ENCODE data around the gene CDH13.

CDH13 gene

GRCh38 chr16:82751020-82751419, 124.3 kb downstream of the CDH13 start:
- DNase-seq: no peak

- DNase-seq: no peak
These were observed 125.4 kb downstream of the CDH13 start for GRCh38 chr16:82752172-82752571.

GRCh38 chr16:82753821-82754220, 127.1 kb downstream of the CDH13 start:
- no peak for DNase-seq

- no peak for DNase-seq
These were observed 128.1 kb downstream of the CDH13 start for GRCh38 chr16:82754716-82755513.

DNA sequence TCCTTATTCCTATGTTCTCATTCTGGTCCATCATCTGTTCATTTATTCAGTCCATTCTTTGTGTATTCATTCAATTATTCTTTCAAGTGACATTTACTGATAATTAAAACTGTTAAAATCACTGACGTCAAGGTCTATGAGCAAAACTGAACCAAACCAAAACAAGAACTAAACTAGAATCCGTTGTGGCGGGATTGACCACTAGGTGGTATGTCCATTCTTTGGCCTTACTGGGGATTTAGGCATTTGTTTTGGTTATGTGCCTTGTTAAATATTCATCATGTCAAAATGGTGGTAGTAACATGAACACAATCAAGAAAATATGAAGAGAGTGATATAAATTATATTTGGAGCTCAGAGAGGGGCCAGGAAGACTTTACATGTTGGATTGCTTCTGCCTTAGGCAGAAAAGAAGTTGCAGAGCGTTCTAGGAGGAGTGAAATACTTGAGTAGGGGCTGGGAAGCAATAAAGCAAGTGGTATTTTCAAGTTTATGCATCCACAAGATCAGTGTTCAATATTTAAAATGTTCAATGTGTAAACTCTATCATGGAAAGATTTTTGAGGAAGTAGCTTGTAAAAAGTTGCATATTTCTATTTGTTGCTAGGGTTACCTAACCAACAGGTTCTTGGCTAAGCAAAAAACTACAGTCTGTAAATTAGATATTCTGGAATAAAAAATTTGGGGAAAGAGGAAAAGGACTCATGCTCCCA, 129.0 kb downstream of the CDH13 start:
- no peak for DNase-seq

DNA sequence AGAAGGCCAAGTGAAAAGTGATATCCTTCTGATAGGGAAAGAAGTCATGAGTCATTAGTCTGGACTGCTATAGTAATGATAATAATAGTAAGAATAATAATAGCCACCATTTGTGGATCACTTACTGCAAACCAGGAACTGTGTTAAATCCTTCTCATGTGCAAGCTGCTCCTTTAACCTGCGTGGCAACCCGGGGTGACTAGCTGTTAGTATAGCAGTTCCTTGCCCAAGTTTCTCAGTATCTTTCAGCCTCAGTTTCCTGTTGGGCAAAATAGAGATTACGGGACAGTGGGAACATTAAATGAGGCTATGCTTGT, 129.5 kb downstream of the CDH13 start:
- no peak for DNase-seq

- no peak for DNase-seq
These were observed 131.6 kb downstream of the CDH13 start for GRCh38 chr16:82758406-82758805.

- DNase-seq: no peak
These were observed 132.1 kb downstream of the CDH13 start for GRCh38 chr16:82758904-82759303.

DNA sequence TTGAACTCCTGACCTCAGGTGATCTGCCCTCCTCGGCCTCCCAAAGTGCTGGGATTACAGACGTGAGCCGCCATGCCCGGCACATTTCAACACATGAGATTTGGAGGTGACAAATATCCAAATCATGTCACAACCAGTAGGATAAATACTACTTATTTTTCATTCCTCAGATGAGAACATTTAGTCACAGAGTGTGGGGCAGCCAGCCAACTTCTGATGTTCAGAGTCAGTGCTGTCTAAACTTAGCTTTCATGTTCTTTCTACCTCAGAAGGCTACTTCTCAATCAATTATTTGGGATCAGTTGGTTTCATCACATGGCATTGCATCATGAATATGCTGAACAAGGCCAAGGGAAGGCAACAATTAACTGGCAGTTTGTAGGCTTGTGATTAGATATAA, 134.5 kb downstream of the CDH13 start:
- DNase-seq: no peak

DNA sequence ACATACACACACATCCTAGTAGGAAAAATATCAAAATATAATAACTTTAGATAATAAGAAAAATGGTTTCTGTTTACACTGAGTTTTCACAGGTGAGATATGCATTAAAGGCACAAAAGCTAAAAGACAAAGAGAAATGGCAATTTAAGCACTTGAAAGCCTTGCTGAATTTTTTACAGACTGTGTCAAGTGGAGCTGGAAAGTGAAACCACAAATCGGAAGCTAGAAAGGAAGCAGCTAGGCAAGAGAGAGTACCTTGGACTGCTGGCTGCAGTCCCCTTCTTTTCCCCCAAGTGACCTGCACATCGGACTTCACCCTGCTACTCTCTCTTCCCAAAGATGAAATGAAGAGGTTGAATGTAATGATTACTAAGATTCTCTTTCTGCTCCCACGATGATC, 135.1 kb downstream of the CDH13 start:
- DNase-seq: no peak

DNA sequence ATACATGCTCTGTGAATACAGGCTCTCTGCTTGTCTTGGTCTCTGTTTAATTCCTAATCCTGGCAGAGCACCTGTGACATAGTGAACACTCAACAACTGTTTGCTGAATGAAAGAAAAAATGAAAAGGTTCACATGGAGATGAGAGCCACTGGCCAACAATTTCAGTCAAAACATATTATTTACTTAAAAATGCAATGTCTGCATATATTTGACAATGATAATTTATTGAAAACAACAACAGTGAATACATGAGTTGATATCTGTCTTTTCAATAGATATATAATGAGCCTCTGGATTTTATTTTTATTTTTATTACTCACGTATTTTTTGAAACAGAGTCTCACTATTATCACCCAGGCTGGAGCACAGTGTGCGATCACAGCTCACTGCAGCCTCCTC, 136.6 kb downstream of the CDH13 start:
- no peak for DNase-seq

- DNase-seq: no peak
These were observed 140.4 kb downstream of the CDH13 start for GRCh38 chr16:82767198-82767597.

DNA sequence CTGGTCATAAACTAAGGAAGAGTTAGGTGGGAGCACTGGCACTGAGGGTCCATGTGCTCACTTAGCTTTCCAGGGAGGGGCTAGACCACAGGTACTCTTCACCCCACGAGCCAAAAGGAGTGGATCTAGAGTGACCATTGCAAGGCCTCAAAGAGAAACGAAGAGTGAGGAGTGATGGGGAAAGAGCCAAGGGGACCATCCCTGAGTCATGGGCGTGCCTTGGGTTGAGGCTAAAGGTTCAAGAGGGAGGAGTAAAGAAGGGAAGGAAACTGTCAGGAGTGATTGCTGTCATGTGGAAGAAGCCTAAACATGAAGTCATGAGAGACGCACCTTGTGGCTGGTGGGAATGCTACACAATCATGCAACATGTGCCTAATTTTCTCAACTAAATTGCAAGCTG, 141.0 kb downstream of the CDH13 start:
- no peak for DNase-seq

DNA sequence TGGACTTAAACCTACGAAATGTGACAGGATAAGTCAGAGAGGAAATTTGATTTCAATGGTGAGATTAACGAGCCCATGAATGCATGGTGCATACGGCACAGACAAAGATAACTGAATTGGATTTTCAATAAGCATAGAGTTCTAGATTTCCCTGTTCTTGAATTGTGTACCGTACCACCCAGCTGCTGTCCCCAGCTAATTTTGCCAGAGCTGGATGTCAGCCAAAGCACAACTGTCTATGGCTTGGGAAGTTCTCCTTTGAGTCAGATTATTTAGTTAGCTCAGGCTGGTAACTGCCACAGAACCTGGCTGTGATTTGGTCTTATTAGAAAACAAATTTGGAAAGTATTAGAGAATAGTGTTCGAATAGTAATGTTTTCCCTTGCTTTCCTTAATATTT, 143.1 kb downstream of the CDH13 start:
- no peak for DNase-seq

- no peak for DNase-seq
These were observed 145.4 kb downstream of the CDH13 start for GRCh38 chr16:82772215-82772614.

GRCh38 chr16:82773018-82773417, 146.2 kb downstream of the CDH13 start:
- no peak for DNase-seq

GRCh38 chr16:82776470-82777146, 149.8 kb downstream of the CDH13 start:
- DNase-seq: no peak

- no peak for DNase-seq
These were observed 156.0 kb downstream of the CDH13 start for GRCh38 chr16:82782715-82783251.

- DNase-seq: no peak
These were observed 157.3 kb downstream of the CDH13 start for GRCh38 chr16:82783933-82784572.

GRCh38 chr16:82784573-82784968, 157.8 kb downstream of the CDH13 start:
- no peak for DNase-seq

DNA sequence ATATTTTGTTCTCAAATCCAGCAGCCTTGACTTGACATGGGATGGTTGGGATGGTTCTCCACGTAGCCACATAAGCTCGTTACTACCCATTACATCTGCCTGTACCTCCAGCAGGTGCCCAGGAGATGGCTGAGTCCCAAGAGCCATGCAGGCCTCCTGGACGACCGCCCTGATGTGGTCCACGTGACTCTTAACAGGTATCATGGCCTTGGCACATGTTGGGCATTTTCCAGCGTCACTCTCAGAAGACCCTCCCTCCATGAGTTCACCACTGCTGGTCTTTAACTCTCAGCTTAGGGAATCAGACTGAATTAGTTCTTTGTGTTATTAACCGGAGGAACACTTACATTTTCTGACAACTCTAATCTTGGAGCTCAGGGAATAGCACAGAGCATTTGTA, 161.5 kb downstream of the CDH13 start:
- no peak for DNase-seq

- no peak for DNase-seq
These were observed 162.2 kb downstream of the CDH13 start for GRCh38 chr16:82788919-82789318.

GRCh38 chr16:82792693-82793092, 165.9 kb downstream of the CDH13 start:
- DNase-seq: no peak

Data from activated gamma-delta T cell (primary cell).